Lower lobe of right lung (tissue), 2 donors: Measurements from ENCODE around the gene SCN9A. TPM values are rescaled to one million over a fixed set of nuclear protein-coding genes. Genes with fewer than 3 reads are reported as not detected.
"Not testable (repeated sequence)": the region's sequence is repeated elsewhere in the genome, so short reads cannot be mapped to it uniquely, and the experiment has no call there.

Experiments used
- ATAC-seq, 2 donors: fragments of 200-7000 bp; cut with Tn5 transposase; one replicate each; pipeline ENCODE4 v1.9.1; 2020 to 2022; ENCODE audit warnings: mild to moderate bottlenecking in 2 of 2, moderate library complexity in 2 of 2
- DNase-seq: peaks from one replicate; pipeline ENCODE4 v3.0.0-alpha.2; 2020
- H3K27ac ChIP-seq: fragments of 200-600 bp; one replicate; pipeline ENCODE4 v1.8.0; 2022
- H3K27me3 ChIP-seq: fragments of 200-600 bp; one replicate; pipeline ENCODE4 v1.8.0; 2022; ENCODE audit warnings: low read depth
- H3K36me3 ChIP-seq: fragments of 200-600 bp; one replicate; pipeline ENCODE4 v1.8.0; 2022; ENCODE audit warnings: mild to moderate bottlenecking
- H3K4me1 ChIP-seq: fragments of 200-600 bp; one replicate; pipeline ENCODE4 v1.8.0; 2022
- H3K4me3 ChIP-seq: fragments of 200-600 bp; one replicate; pipeline ENCODE4 v1.8.0; 2022; ENCODE audit warnings: mild to moderate bottlenecking
- H3K9me3 ChIP-seq: fragments of 200-600 bp; one replicate; pipeline ENCODE4 v1.8.0; 2022
- intact Hi-C: fragments of 100-400 bp; cut with DNase I; formaldehyde crosslinking; loops from one replicate; pipeline ENCODE4 v1.11.0; 2022
- total RNA-seq: library from RNA; stranded (reverse); fragmentation: NEBNext Ultra II Directional; extraction: Animal tissue kit (Norgen Biotek cat#: 25700); gene quantifications from one replicate; pipeline ENCODE4 v1.2.1, GENCODE V29; 2021
- TF ChIP-seq, protein P1 (sequence below): fragments of 200-600 bp; IDR thresholded peaks from one replicate; pipeline ENCODE4 v1.8.0; 2022; ENCODE audit warnings: antibody characterized with exemption, mild to moderate bottlenecking
- donor health status: DM: no; HTN: yes; CAD: no; lungs with severe emphysema.

Gene SCN9A
- total RNA-seq, 1 donor from 2014 or later = 13.6 TPM

DNA sequence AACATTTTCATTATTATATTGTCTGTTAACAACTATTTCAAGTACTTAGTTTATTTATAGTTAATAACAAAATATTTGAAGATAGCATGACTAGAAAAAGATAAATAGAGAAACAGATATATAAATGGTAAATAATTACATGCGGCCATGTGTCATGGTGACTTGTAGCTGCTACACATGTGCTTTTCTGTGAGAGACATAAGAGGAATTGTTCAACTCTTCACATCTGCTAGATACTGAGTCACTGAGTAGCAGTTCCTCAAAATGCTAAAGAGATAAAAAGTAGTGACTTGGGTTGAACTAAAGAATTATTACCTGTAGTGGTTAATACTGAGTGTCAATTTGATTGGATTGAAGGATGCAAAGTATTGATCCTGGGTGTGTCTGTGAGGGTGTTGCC, 37.5 kb upstream of the SCN9A start:
- DNase-seq (no peak), ATAC-seq (no peak)
- Histone ChIP-seq H3K27ac (no peak overlapping the region), H3K27me3 (no peaks in the 10 kb centered on the region), H3K4me1 (no peaks in the 10 kb centered on the region), H3K9me3 (no peaks in the 10 kb centered on the region), H3K4me3 (no peak overlapping the region), H3K36me3 (no peaks in the 10 kb centered on the region)
- intact Hi-C loops = no loop called here
- TF ChIP-seq, protein P1, sequence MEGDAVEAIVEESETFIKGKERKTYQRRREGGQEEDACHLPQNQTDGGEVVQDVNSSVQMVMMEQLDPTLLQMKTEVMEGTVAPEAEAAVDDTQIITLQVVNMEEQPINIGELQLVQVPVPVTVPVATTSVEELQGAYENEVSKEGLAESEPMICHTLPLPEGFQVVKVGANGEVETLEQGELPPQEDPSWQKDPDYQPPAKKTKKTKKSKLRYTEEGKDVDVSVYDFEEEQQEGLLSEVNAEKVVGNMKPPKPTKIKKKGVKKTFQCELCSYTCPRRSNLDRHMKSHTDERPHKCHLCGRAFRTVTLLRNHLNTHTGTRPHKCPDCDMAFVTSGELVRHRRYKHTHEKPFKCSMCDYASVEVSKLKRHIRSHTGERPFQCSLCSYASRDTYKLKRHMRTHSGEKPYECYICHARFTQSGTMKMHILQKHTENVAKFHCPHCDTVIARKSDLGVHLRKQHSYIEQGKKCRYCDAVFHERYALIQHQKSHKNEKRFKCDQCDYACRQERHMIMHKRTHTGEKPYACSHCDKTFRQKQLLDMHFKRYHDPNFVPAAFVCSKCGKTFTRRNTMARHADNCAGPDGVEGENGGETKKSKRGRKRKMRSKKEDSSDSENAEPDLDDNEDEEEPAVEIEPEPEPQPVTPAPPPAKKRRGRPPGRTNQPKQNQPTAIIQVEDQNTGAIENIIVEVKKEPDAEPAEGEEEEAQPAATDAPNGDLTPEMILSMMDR = no peak

DNA sequence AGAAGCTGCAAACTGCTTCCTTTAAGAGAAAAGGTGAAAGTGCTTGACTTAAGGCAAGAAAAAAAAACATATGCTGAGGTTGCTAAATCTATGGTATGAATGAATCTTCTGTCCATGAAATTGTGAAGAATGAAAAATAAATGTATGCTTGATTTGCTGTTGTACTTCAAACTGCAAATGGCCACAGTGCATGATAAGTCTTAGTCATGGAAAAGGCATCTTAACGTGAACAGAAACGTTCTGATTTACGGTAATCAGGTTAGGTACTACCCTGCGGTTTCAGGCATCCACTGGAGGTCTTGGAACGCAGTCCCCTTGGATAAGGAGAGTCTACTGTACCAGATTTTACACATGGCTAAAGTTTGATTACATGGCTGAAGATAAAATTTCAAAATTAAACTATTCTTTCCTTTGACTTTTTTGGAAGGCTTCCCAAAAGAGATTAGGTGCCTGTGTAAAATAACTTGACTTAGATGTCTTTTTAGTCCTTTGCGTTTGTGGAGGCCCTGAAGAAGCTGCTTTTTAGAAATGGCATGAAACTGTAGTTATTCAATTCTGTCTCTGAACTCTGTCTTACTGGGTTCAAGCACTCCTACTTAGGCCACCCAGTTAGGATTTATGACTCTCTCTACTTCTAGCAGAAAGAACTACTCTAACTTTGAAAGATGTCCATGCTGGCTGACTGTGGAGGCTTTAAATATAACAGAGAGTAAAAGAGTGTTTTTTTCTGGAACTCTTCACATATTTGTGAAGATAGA, 35.9 kb upstream of the SCN9A start:
- no peaks in the 10 kb centered on the region for H3K27me3 ChIP-seq
- no peaks in the 10 kb centered on the region for H3K36me3 ChIP-seq
- no peak overlapping the region for H3K4me3 ChIP-seq
- DNase-seq = no peak
- no peak for ATAC-seq
- H3K4me1 ChIP-seq = no peaks in the 10 kb centered on the region
- H3K9me3 ChIP-seq = no peaks in the 10 kb centered on the region
- H3K27ac ChIP-seq = no peak overlapping the region
- TF ChIP-seq, protein P1 = no peak
- intact Hi-C loops = no loop called here

DNA sequence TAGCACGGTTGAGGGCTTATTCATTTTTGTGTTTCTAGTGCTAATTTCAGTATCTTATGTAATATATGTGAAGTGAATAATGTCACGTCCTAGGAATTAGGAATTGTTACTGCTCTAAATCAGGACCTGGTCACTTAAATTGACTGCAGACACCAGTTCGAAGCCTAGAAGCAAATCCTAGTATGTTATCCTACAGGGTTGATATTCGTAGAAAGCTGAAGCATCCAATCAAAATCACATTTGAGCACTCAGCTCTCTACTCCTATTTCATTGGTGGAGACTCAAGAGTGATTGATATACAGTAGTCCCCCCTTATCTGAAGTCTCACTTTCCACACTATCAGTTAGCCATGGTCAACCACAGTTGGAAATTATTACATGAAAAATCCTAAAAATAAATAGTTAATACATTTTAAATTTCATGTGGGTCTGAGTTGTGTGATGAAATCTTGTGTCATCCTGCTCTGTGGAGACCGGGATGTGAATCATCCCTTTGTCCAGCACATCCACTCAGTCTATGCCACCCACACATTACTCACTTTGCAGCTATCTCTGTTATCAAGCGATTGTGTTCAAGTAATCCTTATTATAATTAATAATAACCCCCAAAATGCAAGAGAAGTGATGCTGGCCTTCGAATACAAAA, 35.2 kb upstream of the SCN9A start:
- no peaks in the 10 kb centered on the region for H3K36me3 ChIP-seq
- H3K9me3 ChIP-seq = no peaks in the 10 kb centered on the region
- H3K27me3 ChIP-seq = no peaks in the 10 kb centered on the region
- no peak for ATAC-seq
- no peak overlapping the region for H3K4me3 ChIP-seq
- no peaks in the 10 kb centered on the region for H3K4me1 ChIP-seq
- DNase-seq = no peak
- no peak overlapping the region for H3K27ac ChIP-seq
- intact Hi-C loops = no loop called here
- TF ChIP-seq, protein P1 = no peak

DNA sequence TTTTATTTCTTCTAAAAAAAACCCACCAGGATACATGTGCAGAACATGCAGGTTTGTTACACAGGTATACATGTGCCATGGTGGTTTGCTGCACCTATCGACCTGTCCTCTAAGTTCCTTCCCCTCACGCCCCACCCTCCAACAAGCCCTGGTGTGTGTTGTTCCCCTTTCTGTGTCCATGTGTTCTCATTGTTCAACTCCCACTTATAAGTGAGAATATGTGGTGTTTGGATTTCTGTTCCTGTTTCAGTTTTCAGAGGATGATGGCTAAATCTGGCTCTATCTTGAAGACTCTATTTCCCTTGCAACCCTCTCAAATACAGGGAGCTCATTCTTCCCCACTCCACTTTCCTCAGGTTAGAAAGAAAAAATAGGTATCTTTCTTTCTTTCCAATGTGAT, 32.0 kb upstream of the SCN9A start:
- H3K27ac ChIP-seq, DNase-seq, H3K9me3 ChIP-seq, ATAC-seq, intact Hi-C loops, H3K4me3 ChIP-seq, H3K36me3 ChIP-seq, H3K27me3 ChIP-seq, H3K4me1 ChIP-seq: not testable (repeated sequence)

DNA sequence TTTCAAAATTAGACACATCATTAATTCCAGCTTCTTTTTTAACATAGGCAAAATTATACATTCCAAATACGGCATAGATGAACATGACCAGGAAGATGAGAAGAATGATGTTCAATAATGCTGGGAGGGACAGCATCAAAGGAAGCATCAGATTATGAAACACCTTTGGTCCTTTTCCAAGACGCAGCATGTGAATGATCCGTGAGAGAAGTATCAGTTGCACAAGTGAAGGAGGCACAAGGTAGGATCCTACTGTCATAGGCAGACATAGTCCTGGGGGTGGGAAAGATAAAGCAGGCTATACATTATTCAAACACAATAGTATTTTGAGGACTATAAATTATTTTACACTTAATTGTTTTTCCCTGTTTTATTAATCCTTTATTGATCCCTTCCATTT, 30.6 kb upstream of the SCN9A start:
- Histone ChIP-seq H3K4me3 (no peak overlapping the region), H3K9me3 (no peaks in the 10 kb centered on the region), H3K36me3 (no peaks in the 10 kb centered on the region), H3K27ac (no peak overlapping the region), H3K27me3 (no peaks in the 10 kb centered on the region), H3K4me1 (no peaks in the 10 kb centered on the region)
- TF ChIP-seq, protein P1 = no peak
- intact Hi-C loops = no loop called here
- ATAC-seq = no peak
- DNase-seq = no peak

DNA sequence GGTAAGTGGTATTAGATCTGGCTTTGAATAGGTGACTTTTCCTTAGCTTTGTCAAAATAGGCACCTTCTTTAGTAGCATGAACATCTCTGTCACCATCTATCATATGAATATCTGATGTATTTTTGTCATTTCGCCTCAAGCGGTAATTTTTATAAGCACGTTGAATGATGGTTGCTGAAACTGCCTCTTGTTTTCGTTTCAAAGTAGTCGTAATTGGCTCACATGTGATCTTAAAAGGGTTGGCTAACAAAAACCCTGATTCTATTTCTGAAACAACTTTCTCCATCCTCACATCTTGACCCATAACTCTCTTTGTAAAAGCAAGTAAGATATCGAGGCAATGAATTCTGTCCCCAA, 29.8 kb upstream of the SCN9A start:
- intact Hi-C loops = no loop called here
- DNase-seq = no peak
- Histone ChIP-seq H3K36me3 (no peaks in the 10 kb centered on the region), H3K9me3 (no peaks in the 10 kb centered on the region), H3K27me3 (no peaks in the 10 kb centered on the region), H3K4me3 (no peak overlapping the region), H3K4me1 (no peaks in the 10 kb centered on the region), H3K27ac (no peak overlapping the region)
- TF ChIP-seq, protein P1 = no peak
- ATAC-seq = no peak
